RWPE1 (cell line): ENCODE results near the gene PROM1.

Experiments used
- CTCF ChIA-PET: fragments of 350-600 bp; sonication (Branson Sonifier 250); formaldehyde crosslinking; extraction: SDS; loops from one replicate; lab custom pipeline; 2021; lab: Yijun Ruan, JAX
- POLR2A ChIA-PET: fragments of 400-600 bp; formaldehyde crosslinking; extraction: SDS; loops from one replicate; lab custom pipeline; 2020; ENCODE audit warnings: antibody characterized with exemption; ENCODE audit not compliant: low non-redundant PET; lab: Yijun Ruan, JAX
- DNase-seq: peaks from one replicate; pipeline ENCODE4 v3.0.0; 2012; ENCODE audit warnings: low spot score
- H3K27ac ChIP-seq: fragments of 450-650 bp; 2 replicates; pipeline ENCODE4 v1.5.1; 2017
- TF ChIP-seq, protein P1 (sequence below): fragments of 450-650 bp; conservative IDR thresholded peaks from 2 replicates; pipeline ENCODE4 v1.5.1; 2017; ENCODE audit warnings: low read depth, mild to moderate bottlenecking

PROM1 gene

GRCh38 chr4:15989424-15989823 is 94.4 kb downstream of the PROM1 start:
- TF ChIP-seq, protein P1, sequence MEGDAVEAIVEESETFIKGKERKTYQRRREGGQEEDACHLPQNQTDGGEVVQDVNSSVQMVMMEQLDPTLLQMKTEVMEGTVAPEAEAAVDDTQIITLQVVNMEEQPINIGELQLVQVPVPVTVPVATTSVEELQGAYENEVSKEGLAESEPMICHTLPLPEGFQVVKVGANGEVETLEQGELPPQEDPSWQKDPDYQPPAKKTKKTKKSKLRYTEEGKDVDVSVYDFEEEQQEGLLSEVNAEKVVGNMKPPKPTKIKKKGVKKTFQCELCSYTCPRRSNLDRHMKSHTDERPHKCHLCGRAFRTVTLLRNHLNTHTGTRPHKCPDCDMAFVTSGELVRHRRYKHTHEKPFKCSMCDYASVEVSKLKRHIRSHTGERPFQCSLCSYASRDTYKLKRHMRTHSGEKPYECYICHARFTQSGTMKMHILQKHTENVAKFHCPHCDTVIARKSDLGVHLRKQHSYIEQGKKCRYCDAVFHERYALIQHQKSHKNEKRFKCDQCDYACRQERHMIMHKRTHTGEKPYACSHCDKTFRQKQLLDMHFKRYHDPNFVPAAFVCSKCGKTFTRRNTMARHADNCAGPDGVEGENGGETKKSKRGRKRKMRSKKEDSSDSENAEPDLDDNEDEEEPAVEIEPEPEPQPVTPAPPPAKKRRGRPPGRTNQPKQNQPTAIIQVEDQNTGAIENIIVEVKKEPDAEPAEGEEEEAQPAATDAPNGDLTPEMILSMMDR, result no peak
- DNase-seq, result no peak
- ChIA-PET CTCF (no interaction called here), POLR2A (no interaction called here)
- H3K27ac ChIP-seq, result no peak overlapping the region

GRCh38 chr4:15988222-15988621 is 95.6 kb downstream of the PROM1 start:
- TF ChIP-seq, protein P1, result no peak
- no peak for DNase-seq
- no peak overlapping the region for H3K27ac ChIP-seq
- ChIA-PET POLR2A (no interaction called here), CTCF (interaction anchor here (0.7 kb wide), 1 partner anchor 932 kb away, joined by 3 read pairs; no protein-coding TSS in a partner anchor)

DNA sequence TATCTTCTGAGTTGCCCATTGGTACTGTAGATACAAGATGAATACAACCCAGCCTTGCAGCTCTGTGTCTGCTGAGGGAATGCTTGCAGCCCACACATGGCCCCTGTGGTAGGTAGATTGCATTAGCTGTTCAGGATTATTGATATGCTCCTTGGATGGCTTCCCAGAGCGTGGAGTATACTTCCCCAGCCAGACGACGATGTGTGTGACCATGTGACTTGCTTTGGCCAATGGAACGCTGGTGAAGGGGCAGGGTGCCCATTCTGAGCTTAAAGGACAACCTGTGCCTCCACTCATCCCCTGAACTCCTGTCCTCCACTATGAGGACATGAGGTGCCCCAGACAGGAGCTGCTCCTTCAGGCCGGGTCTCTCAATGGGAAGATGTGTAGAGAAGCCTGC is 96.9 kb downstream of the PROM1 start:
- H3K27ac ChIP-seq, result no peak overlapping the region
- no peak for DNase-seq
- POLR2A ChIA-PET, result no interaction called here
- CTCF ChIA-PET, result interaction anchor here (0.6 kb wide), 1 partner anchor 204 kb away, joined by 3 read pairs; no protein-coding TSS in a partner anchor
- TF ChIP-seq, protein P1, result no peak

GRCh38 chr4:15983610-15984009 is 100.2 kb downstream of the PROM1 start:
- POLR2A ChIA-PET, result no interaction called here
- no peak overlapping the region for H3K27ac ChIP-seq
- TF ChIP-seq, protein P1, result no peak
- no peak for DNase-seq
- CTCF ChIA-PET, result interaction anchor here (0.9 to 1.3 kb wide), 2 partner anchors 178 to 179 kb away, joined by 3 to 4 read pairs; no protein-coding TSS in a partner anchor

- no peak for DNase-seq
- POLR2A ChIA-PET, result no interaction called here
- no peak overlapping the region for H3K27ac ChIP-seq
- CTCF ChIA-PET, result interaction anchor here (1.3 kb wide), 1 partner anchor 177 kb away, joined by 3 read pairs; no protein-coding TSS in a partner anchor
- TF ChIP-seq, protein P1, result no peak
Measured at GRCh38 chr4:15982842-15983524, 100.8 kb downstream of the PROM1 start.

- DNase-seq, result no peak
- H3K27ac ChIP-seq, result no peak overlapping the region
- POLR2A ChIA-PET, result no interaction called here
- CTCF ChIA-PET, result no interaction called here
- TF ChIP-seq, protein P1, result no peak
Measured at GRCh38 chr4:15976456-15977447, 107.1 kb downstream of the PROM1 start.
